Measurements from ENCODE around the gene ADCY7. TPM values are rescaled to one million over a fixed set of nuclear protein-coding genes. Genes with fewer than 3 reads are reported as not detected.

Gene ADCY7
- total RNA-seq, 1 experiment from 2014 or later = 5.9 TPM

- TF ChIP-seq, protein P1, sequence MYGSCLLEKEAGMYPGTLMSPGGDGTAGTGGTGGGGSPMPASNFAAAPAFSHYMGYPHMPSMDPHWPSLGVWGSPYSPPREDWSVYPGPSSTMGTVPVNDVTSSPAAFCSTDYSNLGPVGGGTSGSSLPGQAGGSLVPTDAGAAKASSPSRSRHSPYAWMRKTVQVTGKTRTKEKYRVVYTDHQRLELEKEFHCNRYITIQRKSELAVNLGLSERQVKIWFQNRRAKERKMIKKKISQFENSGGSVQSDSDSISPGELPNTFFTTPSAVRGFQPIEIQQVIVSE (CRISPR knock-in tag; IDR thresholded peaks at IDR 0.05; ENCODE audit: borderline replicate concordance) = no peak
- no peak for TF ChIP-seq ZNF219 (CRISPR knock-in tag; IDR thresholded peaks at IDR 0.05; ENCODE audit: borderline replicate concordance)
- TF ChIP-seq TCF7 (CRISPR knock-in tag; IDR thresholded peaks at IDR 0.05; ENCODE audit: low read depth) = no peak
Measured at GRCh38 chr16:50278251-50278650, 11.9 kb downstream of the ADCY7 start (continued).

- no peaks in the 10 kb centered on the region for H3K27me3 Mint-ChIP-seq (ENCODE audit: low read depth)
- peak; percentile 31; the same call in 1 of the 2 replicates for ATAC-seq
- H3K36me3 Mint-ChIP-seq = no peaks in the 10 kb centered on the region
- ChIA-PET CTCF (interaction anchor here (0.9 to 2.6 kb wide), 5 partner anchors 16 to 386 kb away, joined by 3 to 8 read pairs (median 5); partner anchors contain the start of gene CNEP1R1), POLR2A (interaction anchor here (0.6 kb wide), 1 partner anchor 86 kb away, joined by 5 read pairs; no protein-coding TSS in a partner anchor)
- peaks cover 5% of the 10 kb centered on the region for H3K9me3 Mint-ChIP-seq
- H3K4me1 Mint-ChIP-seq = peaks cover 14% of the 10 kb centered on the region
- DNase-seq (ENCODE audit: low spot score) = no peak
- no peak overlapping the region for H3K4me3 Mint-ChIP-seq
- no peak for TF ChIP-seq ZNF416 (CRISPR knock-in tag; IDR thresholded peaks at IDR 0.05)
- TF ChIP-seq RORB (CRISPR knock-in tag; IDR thresholded peaks at IDR 0.05) = no peak
- TF ChIP-seq, protein P2, sequence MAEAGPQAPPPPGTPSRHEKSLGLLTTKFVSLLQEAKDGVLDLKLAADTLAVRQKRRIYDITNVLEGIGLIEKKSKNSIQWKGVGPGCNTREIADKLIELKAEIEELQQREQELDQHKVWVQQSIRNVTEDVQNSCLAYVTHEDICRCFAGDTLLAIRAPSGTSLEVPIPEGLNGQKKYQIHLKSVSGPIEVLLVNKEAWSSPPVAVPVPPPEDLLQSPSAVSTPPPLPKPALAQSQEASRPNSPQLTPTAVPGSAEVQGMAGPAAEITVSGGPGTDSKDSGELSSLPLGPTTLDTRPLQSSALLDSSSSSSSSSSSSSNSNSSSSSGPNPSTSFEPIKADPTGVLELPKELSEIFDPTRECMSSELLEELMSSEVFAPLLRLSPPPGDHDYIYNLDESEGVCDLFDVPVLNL (CRISPR knock-in tag; IDR thresholded peaks at IDR 0.05; ENCODE audit: borderline replicate concordance, low read depth) = no peak
- no peak for TF ChIP-seq JUN (CRISPR knock-in tag; IDR thresholded peaks at IDR 0.05)
- TF ChIP-seq ZNF317 (CRISPR knock-in tag; IDR thresholded peaks at IDR 0.05; ENCODE audit: borderline replicate concordance, low read depth) = no peak
- TF ChIP-seq, protein P1 (CRISPR knock-in tag; IDR thresholded peaks at IDR 0.05; ENCODE audit: borderline replicate concordance) = no peak
- no peak for TF ChIP-seq FOXP1 (CRISPR knock-in tag; IDR thresholded peaks at IDR 0.05; ENCODE audit: borderline replicate concordance)
- TF ChIP-seq FOXK1 (CRISPR knock-in tag; IDR thresholded peaks at IDR 0.05) = no peak
- TF ChIP-seq SMAD3 (CRISPR knock-in tag; IDR thresholded peaks at IDR 0.05; ENCODE audit: borderline replicate concordance) = no peak
- TF ChIP-seq ERG (CRISPR knock-in tag; IDR thresholded peaks at IDR 0.05) = no peak
- TF ChIP-seq IRF1 (CRISPR knock-in tag; IDR thresholded peaks at IDR 0.05) = no peak
- TF ChIP-seq TEAD4 (CRISPR knock-in tag; IDR thresholded peaks at IDR 0.05) = no peak
- H3K27ac Mint-ChIP-seq = peak overlapping the region; percentile 4; the same call in 1 of the 2 replicates
Measured at GRCh38 chr16:50279504-50279865, 13.1 kb downstream of the ADCY7 start.

DNA sequence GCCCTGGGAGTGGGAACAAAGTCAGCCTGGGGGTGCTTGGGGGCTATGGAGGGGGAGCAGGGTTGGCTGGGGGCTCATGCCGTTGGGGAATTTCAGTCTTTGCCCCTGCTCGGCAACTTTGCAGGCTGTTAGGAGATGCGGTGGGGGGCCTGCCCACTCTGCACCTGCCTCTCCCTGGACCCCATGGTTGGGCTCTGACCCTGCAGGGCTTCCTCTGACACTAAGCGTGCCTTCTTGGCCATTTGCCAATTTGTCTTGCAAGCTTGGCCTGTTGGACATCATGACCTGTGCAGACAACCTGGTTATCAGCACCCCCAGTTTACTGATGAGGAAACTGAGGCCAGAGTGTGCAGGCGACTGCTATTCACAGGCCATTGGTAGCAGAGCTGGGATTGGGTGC lies 14.6 kb downstream of the ADCY7 start:
- TF ChIP-seq NFATC4 (CRISPR knock-in tag; IDR thresholded peaks at IDR 0.05) = no peak
- no peak for TF ChIP-seq CTCF (IDR thresholded peaks at IDR 0.05)
- TF ChIP-seq ZNF671 (CRISPR knock-in tag; IDR thresholded peaks at IDR 0.05) = no peak
- no peak for TF ChIP-seq ELF4 (CRISPR knock-in tag; IDR thresholded peaks at IDR 0.05; ENCODE audit: low read depth)
- no peak for TF ChIP-seq USF2 (CRISPR knock-in tag; IDR thresholded peaks at IDR 0.05)
- TF ChIP-seq, protein P2 (CRISPR knock-in tag; IDR thresholded peaks at IDR 0.05; ENCODE audit: borderline replicate concordance, low read depth) = no peak
- TF ChIP-seq TEAD1 (CRISPR knock-in tag; IDR thresholded peaks at IDR 0.05) = no peak
- Mint-ChIP-seq H3K36me3 (no peaks in the 10 kb centered on the region), H3K27me3 (ENCODE audit: low read depth) (no peaks in the 10 kb centered on the region), H3K4me1 (peaks cover 14% of the 10 kb centered on the region), H3K9me3 (peaks cover 5% of the 10 kb centered on the region), H3K4me3 (no peak overlapping the region), H3K27ac (no peak overlapping the region)
- DNase-seq (ENCODE audit: low spot score) (no peak), ATAC-seq (no peak)
- CTCF ChIA-PET = interaction anchor here (0.7 to 1.3 kb wide), 2 partner anchors 384 to 768 kb away, joined by 4 read pairs; no protein-coding TSS in a partner anchor
- POLR2A ChIA-PET = no interaction called here

All from WTC11 (cell line).